Mononuclear cell (primary cell): ENCODE data around the gene SH3RF3. TPM values are rescaled to one million over a fixed set of nuclear protein-coding genes. Genes with fewer than 3 reads are reported as not detected.

Experiments used
- H3K27me3 ChIP-seq: 2 replicates; pipeline ENCODE4 v1.6.0; 2011; ENCODE audit warnings: low read length, control low read depth; ENCODE audit not compliant: insufficient read depth
- H3K4me1 ChIP-seq: 2 replicates; pipeline ENCODE4 v1.5.1; 2011; ENCODE audit warnings: mild to moderate bottlenecking, low read length, control low read depth; ENCODE audit not compliant: insufficient read depth
- H3K4me3 ChIP-seq: 2 replicates; pipeline ENCODE4 v1.5.1; 2011; ENCODE audit warnings: mild to moderate bottlenecking, low read length, moderate library complexity
- H3K9me3 ChIP-seq: 2 replicates; pipeline ENCODE4 v1.5.1; 2011; ENCODE audit warnings: low read depth, mild to moderate bottlenecking, control low read depth, low read length
- total RNA-seq: library from RNA; depleted of rRNA; stranded (reverse); fragments of >200 nt; gene quantifications from one replicate; pipeline ENCODE4 v1.2.3, GENCODE V29; 2012

SH3RF3 gene
- 2.2 TPM for total RNA-seq

- Histone ChIP-seq H3K4me1 (peaks cover 30% of the 10 kb centered on the region), H3K9me3 (no peaks in the 10 kb centered on the region), H3K27me3 (peaks cover 40% of the 10 kb centered on the region), H3K4me3 (peak within 1 kb of the TSS; percentile 45)
Measured at GRCh38 chr2:109128616-109129355, at the start of gene SH3RF3. TSS of gene SH3RF3 (plus strand) at chr2:109129205.

- Histone ChIP-seq H3K9me3 (no peaks in the 10 kb centered on the region), H3K4me1 (no peaks in the 10 kb centered on the region), H3K4me3 (no peak overlapping the region), H3K27me3 (peaks cover 6% of the 10 kb centered on the region)
Measured at GRCh38 chr2:109079590-109079989, 49.4 kb upstream of the SH3RF3 start.

GRCh38 chr2:109080109-109080508, 48.9 kb upstream of the SH3RF3 start:
- H3K27me3 ChIP-seq = peaks cover 6% of the 10 kb centered on the region
- H3K9me3 ChIP-seq = no peaks in the 10 kb centered on the region
- no peak overlapping the region for H3K4me3 ChIP-seq
- no peaks in the 10 kb centered on the region for H3K4me1 ChIP-seq

- Histone ChIP-seq H3K9me3 (no peaks in the 10 kb centered on the region), H3K27me3 (peaks cover 6% of the 10 kb centered on the region), H3K4me3 (no peak overlapping the region), H3K4me1 (no peaks in the 10 kb centered on the region)
Measured at GRCh38 chr2:109080757-109081156, 48.2 kb upstream of the SH3RF3 start.

- peaks cover 3% of the 10 kb centered on the region for H3K27me3 ChIP-seq
- no peaks in the 10 kb centered on the region for H3K9me3 ChIP-seq
- H3K4me3 ChIP-seq = no peak overlapping the region
- H3K4me1 ChIP-seq = no peaks in the 10 kb centered on the region
Measured at GRCh38 chr2:109081374-109081773, 47.6 kb upstream of the SH3RF3 start.

GRCh38 chr2:109083771-109084170, 45.2 kb upstream of the SH3RF3 start:
- Histone ChIP-seq H3K9me3 (no peaks in the 10 kb centered on the region), H3K4me1 (no peaks in the 10 kb centered on the region), H3K4me3 (no peak overlapping the region), H3K27me3 (no peaks in the 10 kb centered on the region)

- no peaks in the 10 kb centered on the region for H3K27me3 ChIP-seq
- no peaks in the 10 kb centered on the region for H3K9me3 ChIP-seq
- H3K4me3 ChIP-seq = no peak overlapping the region
- H3K4me1 ChIP-seq = no peaks in the 10 kb centered on the region
Measured at GRCh38 chr2:109084341-109084740, 44.7 kb upstream of the SH3RF3 start.

- Histone ChIP-seq H3K4me1 (no peaks in the 10 kb centered on the region), H3K4me3 (no peak overlapping the region), H3K27me3 (no peaks in the 10 kb centered on the region), H3K9me3 (no peaks in the 10 kb centered on the region)
Measured at GRCh38 chr2:109085912-109086742, 42.9 kb upstream of the SH3RF3 start.

GRCh38 chr2:109086743-109087020, 42.3 kb upstream of the SH3RF3 start:
- Histone ChIP-seq H3K4me3 (no peak overlapping the region), H3K27me3 (no peaks in the 10 kb centered on the region), H3K4me1 (no peaks in the 10 kb centered on the region), H3K9me3 (no peaks in the 10 kb centered on the region)

- Histone ChIP-seq H3K4me1 (no peaks in the 10 kb centered on the region), H3K9me3 (no peaks in the 10 kb centered on the region), H3K27me3 (no peaks in the 10 kb centered on the region), H3K4me3 (no peak overlapping the region)
Measured at GRCh38 chr2:109087055-109087663, 41.8 kb upstream of the SH3RF3 start.

- H3K4me3 ChIP-seq = no peak overlapping the region
- no peaks in the 10 kb centered on the region for H3K4me1 ChIP-seq
- H3K9me3 ChIP-seq = no peaks in the 10 kb centered on the region
- no peaks in the 10 kb centered on the region for H3K27me3 ChIP-seq
Measured at GRCh38 chr2:109089602-109090300, 39.3 kb upstream of the SH3RF3 start.

GRCh38 chr2:109091526-109091925, 37.5 kb upstream of the SH3RF3 start:
- Histone ChIP-seq H3K9me3 (no peaks in the 10 kb centered on the region), H3K27me3 (no peaks in the 10 kb centered on the region), H3K4me1 (no peaks in the 10 kb centered on the region), H3K4me3 (no peak overlapping the region)

- Histone ChIP-seq H3K9me3 (no peaks in the 10 kb centered on the region), H3K27me3 (peaks cover 3% of the 10 kb centered on the region), H3K4me1 (no peaks in the 10 kb centered on the region), H3K4me3 (no peak overlapping the region)
Measured at GRCh38 chr2:109094144-109094543, 34.9 kb upstream of the SH3RF3 start.

- peaks cover 3% of the 10 kb centered on the region for H3K4me1 ChIP-seq
- no peak overlapping the region for H3K4me3 ChIP-seq
- peaks cover 3% of the 10 kb centered on the region for H3K27me3 ChIP-seq
- no peaks in the 10 kb centered on the region for H3K9me3 ChIP-seq
Measured at GRCh38 chr2:109098251-109098920, 30.6 kb upstream of the SH3RF3 start.

GRCh38 chr2:109098921-109099273, 30.1 kb upstream of the SH3RF3 start:
- H3K4me1 ChIP-seq = peaks cover 3% of the 10 kb centered on the region
- H3K9me3 ChIP-seq = no peaks in the 10 kb centered on the region

More at GRCh38 chr2:109098921-109099273, 30.1 kb upstream of the SH3RF3 start:
- H3K4me3 ChIP-seq = no peak overlapping the region
- H3K27me3 ChIP-seq = peaks cover 3% of the 10 kb centered on the region
